HepG2 (cell line): ENCODE data around the gene HELT.

ENCODE experiments used
- BRF2 ChIP-seq: sonication (generic); formaldehyde crosslinking; IDR thresholded peaks from 2 replicates; pipeline ENCODE4 v1.8.1; 2022; ENCODE audit warnings: mild to moderate bottlenecking, missing genetic modification reagents
- CTCF ChIP-seq: sonication (generic); formaldehyde crosslinking; IDR thresholded peaks from 2 replicates; pipeline ENCODE4 v1.5.0; 2020; ENCODE audit warnings: mild to moderate bottlenecking, missing genetic modification reagents, moderate library complexity
- FOXC1 ChIP-seq: sonication (generic); formaldehyde crosslinking; IDR thresholded peaks from 2 replicates; pipeline ENCODE4 v1.8.0; 2022; ENCODE audit warnings: mild to moderate bottlenecking, missing genetic modification reagents, borderline replicate concordance
- FOXP1 ChIP-seq, 2 experiments: fragments of 450-650 bp in 1 of 2; IDR thresholded peaks; 2 replicates each; pipeline ENCODE4 v1.6.1; 2017 to 2018; ENCODE audit warnings: antibody characterized with exemption in 1 of 2
- IRF2 ChIP-seq: IDR thresholded peaks from 2 replicates; pipeline ENCODE4 v1.6.1; 2018; ENCODE audit warnings: missing genetic modification reagents, missing compliant biosample characterization
- MAFK ChIP-seq, 2 experiments: IDR thresholded peaks in 1 of 2; conservative IDR thresholded peaks in 1 of 2; 2 replicates each; pipeline ENCODE4 v1.6.1; 2011; ENCODE audit warnings: improper control_type of control experiment in 2 of 2, low read length in 2 of 2
- NFE2L1 ChIP-seq: sonication (generic); formaldehyde crosslinking; IDR thresholded peaks from 2 replicates; pipeline ENCODE4 v1.4.0; 2020; ENCODE audit warnings: missing genetic modification reagents, mild to moderate bottlenecking, borderline replicate concordance
- ZBTB33 ChIP-seq: sonication (generic); formaldehyde crosslinking; IDR thresholded peaks from 2 replicates; pipeline ENCODE4 v1.4.0; 2020; ENCODE audit warnings: missing genetic modification reagents
- ZIK1 ChIP-seq: sonication (generic); formaldehyde crosslinking; IDR thresholded peaks from 2 replicates; pipeline ENCODE4 v1.5.0; 2020; ENCODE audit warnings: mild to moderate bottlenecking, low read depth, missing genetic modification reagents, borderline replicate concordance
- ZSCAN20 ChIP-seq: sonication (generic); formaldehyde crosslinking; IDR thresholded peaks from 2 replicates; pipeline ENCODE4 v1.4.0; 2020; ENCODE audit warnings: missing genetic modification reagents, mild to moderate bottlenecking, borderline replicate concordance

GRCh38 chr4:185053746-185054145 lies 35.5 kb downstream of the HELT start:
- no peak for TF ChIP-seq NFE2L1 (CRISPR knock-in tag)
- TF ChIP-seq ZSCAN20 (CRISPR knock-in tag) = no peak
- TF ChIP-seq FOXC1 (CRISPR knock-in tag) = no peak
- no peak for TF ChIP-seq IRF2 (CRISPR knock-in tag)
- TF ChIP-seq MAFK (conservative IDR thresholded peaks at IDR 0.05 in 1 of 2, IDR thresholded peaks at IDR 0.05 in 1 of 2; ENCODE audit: low read length in 2 of 2) = no peak
- no peak for TF ChIP-seq BRF2 (CRISPR knock-in tag)
- no peak for TF ChIP-seq ZBTB33 (CRISPR knock-in tag)
- no peak for TF ChIP-seq FOXP1 (IDR thresholded peaks at IDR 0.05)
- TF ChIP-seq FOXP1 (CRISPR knock-in tag; IDR thresholded peaks at IDR 0.05) = no peak
- TF ChIP-seq ZIK1 = no peak
- TF ChIP-seq CTCF (CRISPR knock-in tag) = no peak
